Pulmonary artery endothelial cell (primary cell): Measurements from ENCODE around the gene C7orf57. TPM values are rescaled to one million over a fixed set of nuclear protein-coding genes. Genes with fewer than 3 reads are reported as not detected.

ENCODE experiments used
- DNase-seq: peaks from one replicate; pipeline ENCODE4 v3.0.0-alpha.2; 2011; ENCODE audit warnings: low read depth, low spot score
- total RNA-seq: library from RNA; depleted of rRNA; stranded (reverse); fragments of >200 nt; gene quantifications from 2 replicates; pipeline ENCODE4 v1.2.3, GENCODE V29; 2014

C7orf57 gene
- total RNA-seq, 1 donor from 2014 or later, result under 0.01 TPM

- no peak for DNase-seq
Observed at GRCh38 chr7:48108959-48109847, 73.9 kb downstream of the C7orf57 start.

- no peak for DNase-seq
Observed at GRCh38 chr7:48109848-48110663, 74.7 kb downstream of the C7orf57 start.

- DNase-seq, result no peak
Observed at GRCh38 chr7:48110868-48111267, 75.5 kb downstream of the C7orf57 start.

Other genes with a start within 250 kb of the C7orf57 start
- gene PKD1L1, start 87.1 kb upstream of the C7orf57 start, total RNA-seq, result 1.1 and 2.1 TPM in 2 replicates
- gene HUS1, start 55.9 kb upstream of the C7orf57 start, total RNA-seq, result 19.2 and 28.5 TPM in 2 replicates
- not detected in 2 replicates for gene SUN3, start 6.4 kb upstream of the C7orf57 start, total RNA-seq
- 38.7 and 54.6 TPM in 2 replicates for gene UPP1, start 53.7 kb downstream of the C7orf57 start, total RNA-seq
- not detected in 2 replicates for gene ABCA13, start 135.9 kb downstream of the C7orf57 start, total RNA-seq